Liver (tissue), 9 donors: ENCODE results near the gene RAB3A. TPM values are rescaled to one million over a fixed set of nuclear protein-coding genes. Genes with fewer than 3 reads are reported as not detected.

ENCODE experiments used
- DNase-seq: peaks from one replicate; pipeline ENCODE4 v3.0.0-alpha.2; 2017; ENCODE audit warnings: low spot score
- H3K27ac ChIP-seq, 2 donors: one replicate each; pipeline ENCODE4 v1.7.0; 2013; ENCODE audit warnings: inconsistent platforms in 2 of 2, low read length in 2 of 2, control low read depth in 1 of 2, low read depth in 1 of 2, mild to moderate bottlenecking in 1 of 2
- H3K27me3 ChIP-seq, 4 donors: one replicate each; pipeline versions ENCODE4 v1.6.1 to v1.7.0; 2013; ENCODE audit warnings: low read length in 3 of 4, inconsistent platforms in 1 of 4, mild to moderate bottlenecking in 1 of 4, moderate library complexity in 1 of 4; ENCODE audit not compliant: control insufficient read depth in 4 of 4, insufficient read depth in 4 of 4
- H3K36me3 ChIP-seq, 4 donors: one replicate each; pipeline versions ENCODE4 v1.6.1 to v1.7.0; 2013; ENCODE audit warnings: low read length in 3 of 4, mild to moderate bottlenecking in 3 of 4, low read depth in 1 of 4, moderate library complexity in 1 of 4; ENCODE audit not compliant: control insufficient read depth in 4 of 4, insufficient read depth in 3 of 4
- H3K4me1 ChIP-seq, 4 donors: one replicate each; pipeline versions ENCODE4 v1.6.1 to v1.7.0; 2013; ENCODE audit warnings: low read length in 3 of 4, mild to moderate bottlenecking in 3 of 4, moderate library complexity in 1 of 4; ENCODE audit not compliant: control insufficient read depth in 4 of 4, insufficient read depth in 4 of 4
- H3K4me3 ChIP-seq, 3 donors: one replicate each; pipeline versions ENCODE4 v1.6.1 to v1.7.0; 2013; ENCODE audit warnings: low read length in 3 of 3, control low read depth in 1 of 3, low read depth in 1 of 3, mild to moderate bottlenecking in 1 of 3
- H3K9ac ChIP-seq, 2 donors: one replicate each; pipeline ENCODE4 v1.7.0; 2013; ENCODE audit warnings: low read length in 2 of 2, mild to moderate bottlenecking in 2 of 2, moderate library complexity in 2 of 2, control low read depth in 1 of 2, low read depth in 1 of 2
- H3K9me3 ChIP-seq, 4 donors: one replicate each; pipeline versions ENCODE4 v1.6.1 to v1.7.0; 2013; ENCODE audit warnings: low read length in 3 of 4; ENCODE audit not compliant: control insufficient read depth in 4 of 4
- ATF3 ChIP-seq: IDR thresholded peaks from 2 replicates; pipeline ENCODE4 v1.6.1; 2016; ENCODE audit warnings: antibody characterized with exemption
- HNF4G ChIP-seq: IDR thresholded peaks from 2 replicates; pipeline ENCODE4 v1.6.1; 2016; ENCODE audit warnings: antibody characterized with exemption
- JUND ChIP-seq, 2 donors: IDR thresholded peaks; 2 replicates each; pipeline ENCODE4 v1.6.1; 2016; ENCODE audit warnings: antibody characterized with exemption in 2 of 2
- NR2F2 ChIP-seq: IDR thresholded peaks from 2 replicates; pipeline ENCODE4 v1.6.1; 2016; ENCODE audit warnings: antibody characterized with exemption
- REST ChIP-seq: IDR thresholded peaks from 2 replicates; pipeline ENCODE4 v1.6.1; 2016; ENCODE audit warnings: antibody characterized with exemption, mild to moderate bottlenecking
- RXRA ChIP-seq, 2 donors: IDR thresholded peaks; 2 replicates each; pipeline ENCODE4 v1.6.1; 2017 to 2018; ENCODE audit warnings: antibody characterized with exemption in 2 of 2, mild to moderate bottlenecking in 1 of 2
- SP1 ChIP-seq: IDR thresholded peaks from 2 replicates; pipeline ENCODE4 v1.6.1; 2018; ENCODE audit warnings: antibody characterized with exemption, mild to moderate bottlenecking
- YY1 ChIP-seq: IDR thresholded peaks from 2 replicates; pipeline ENCODE4 v1.6.1; 2016; ENCODE audit warnings: antibody characterized with exemption, mild to moderate bottlenecking
- ZBTB33 ChIP-seq: IDR thresholded peaks from 2 replicates; pipeline ENCODE4 v1.6.1; 2016; ENCODE audit warnings: antibody characterized with exemption
- WGBS: extraction: QIAGEN DNeasy Blood & Tissue Kit; methylation state at CpG from one replicate; pipeline ENCODE4 v1.1.7; 2013; 5-methylcytosine and 5-hydroxymethylcytosine counted together
- polyA plus RNA-seq, 2 donors: library from polyadenylated mRNA; stranded (reverse) in 1 of 2; unstranded in 1 of 2; fragments of 200-250 nt in 1 of 2; fragments of >200 nt in 1 of 2; fragmentation: Nextera tagmentation in 1 of 2; extraction: Ambion mirVana in 1 of 2; gene quantifications; one replicate each; pipeline versions ENCODE4 v1.2.1 to v1.2.3, GENCODE V29; 2013 to 2015
- total RNA-seq, 2 donors: library from RNA; depleted of rRNA; stranded (reverse); fragments of >200 nt; gene quantifications; one replicate each; pipeline ENCODE4 v1.2.3, GENCODE V29; 2014
- donor health status: healthy.
- donor health status: healthy.
- donor health status: healthy.
- donor health status: healthy.
- donor health status: healthy.

The RAB3A gene
- total and polyA plus RNA-seq, 4 donors: 0.33 to 1.7 (median 0.79) TPM

- TF ChIP-seq REST: no peak
Observed at GRCh38 chr19:18227781-18228271, 24.0 kb upstream of the RAB3A start (continued).

- H3K36me3 ChIP-seq: no peaks in the 10 kb centered on the region
- H3K27me3 ChIP-seq: peaks cover 0 to 2% (median 0%) of the 10 kb centered on the region in 4 donors
- H3K9ac ChIP-seq: no peak overlapping the region
- TF ChIP-seq YY1 (no peak), JUND (IDR thresholded peaks at IDR 0.05) (no peak), HNF4G (no peak), NR2F2 (no peak), RXRA (IDR thresholded peaks at IDR 0.05) (no peak), ATF3 (no peak), SP1 (no peak)
- DNase-seq: no peak
- no peak overlapping the region for H3K4me3 ChIP-seq
- no peak overlapping the region for H3K27ac ChIP-seq
- no peaks in the 10 kb centered on the region for H3K9me3 ChIP-seq
- peaks cover 4 to 14% (median 7%) of the 10 kb centered on the region in 4 donors for H3K4me1 ChIP-seq
- 85% methylated on average over 18 of the region's 18 CpGs for WGBS
Observed at GRCh38 chr19:18226956-18227780, 23.3 kb upstream of the RAB3A start.

- Histone ChIP-seq H3K9ac (no peak within 1 kb of the TSS), H3K4me3 (no peak within 1 kb of the TSS), H3K27ac (no peak within 1 kb of the TSS), H3K36me3 (no peaks in the 10 kb centered on the region), H3K27me3 (peaks cover 0 to 2% (median 0%) of the 10 kb centered on the region in 4 donors), H3K9me3 (no peaks in the 10 kb centered on the region), H3K4me1 (peaks cover 4 to 14% (median 7%) of the 10 kb centered on the region in 4 donors)
- no peak for DNase-seq
- 7% methylated on average over 51 of the region's 51 CpGs for WGBS
- TF ChIP-seq REST (no peak), ZBTB33 (no peak), YY1 (no peak)
Observed at GRCh38 chr19:18225702-18226468, 22.0 kb upstream of the RAB3A start, which contains the start of gene PDE4C. PDE4C (minus strand) TSS chr19:18226438; CDS start chr19:18226415, 23 bp downstream.
